ENCODE data around the gene TMEM43.

GRCh38 chr3:14174483-14174882 is 49.6 kb downstream of the TMEM43 start:
- TF ChIP-seq CTCF (optimal IDR thresholded peaks at IDR 0.05 in 1 of 3, IDR thresholded peaks at IDR 0.05 in 1 of 3, conservative IDR thresholded peaks at IDR 0.05 in 1 of 3; ENCODE audit: extremely low read depth in 1 of 3, insufficient read depth in 2 of 3, low read length in 3 of 3) (no peak), EZH2 (IDR thresholded peaks at IDR 0.05; ENCODE audit: low read length) (no peak)

Data from keratinocyte (primary cell).